Activated CD8-positive, alpha-beta memory T cell treated with anti-CD3 and anti-CD28 coated beads for 48 hours (primary cell): ENCODE measurements around the gene XPR1.
A peak's percentile ranks its signal among the peaks of the same experiment; 100 is the strongest.

Experiments used
- DNase-seq, 3 experiments: peaks; one replicate each; pipeline ENCODE4 v3.0.0-alpha.2; 2020; ENCODE audit warnings: low read depth in 2 of 3, low spot score in 2 of 3

XPR1 gene

DNA sequence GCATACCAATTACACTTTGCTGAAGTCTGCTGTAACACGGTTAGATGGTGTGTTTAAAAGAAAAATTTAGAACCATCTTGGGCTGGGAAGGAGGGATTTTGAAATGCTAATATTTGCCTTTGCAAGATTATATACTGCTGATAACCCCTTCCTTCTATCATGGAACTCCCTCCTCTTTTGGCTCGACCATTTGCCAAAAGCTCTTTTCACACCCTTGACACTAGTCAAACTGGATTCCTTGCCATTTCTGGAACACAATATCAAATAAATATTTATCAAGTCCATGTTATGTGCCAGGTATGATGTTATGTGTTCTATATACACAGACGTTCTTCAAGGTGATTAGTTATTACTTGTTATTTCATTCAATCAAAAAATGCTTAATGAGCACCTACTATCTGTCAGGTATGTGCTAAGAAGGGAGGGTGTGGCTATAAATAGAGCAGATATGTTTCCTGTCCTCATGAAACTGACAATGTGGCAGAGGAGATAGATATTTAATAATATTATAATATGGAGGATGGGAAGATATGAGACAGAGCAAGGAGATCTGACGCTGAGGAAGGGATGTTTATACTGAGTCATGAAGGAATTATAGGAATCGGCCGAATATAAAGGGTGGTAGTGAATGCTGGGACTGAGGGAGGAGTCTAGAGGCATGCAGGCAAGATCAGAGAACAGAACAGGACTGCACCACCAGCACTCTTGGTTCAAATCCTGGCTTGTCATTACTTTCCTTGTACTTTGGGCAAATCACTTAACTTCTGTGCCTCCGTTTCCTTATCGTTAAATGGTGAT lies 16.1 kb upstream of the XPR1 start:
- no peak for DNase-seq

GRCh38 chr1:180616439-180616838 lies 15.4 kb upstream of the XPR1 start:
- DNase-seq = no peak

DNA sequence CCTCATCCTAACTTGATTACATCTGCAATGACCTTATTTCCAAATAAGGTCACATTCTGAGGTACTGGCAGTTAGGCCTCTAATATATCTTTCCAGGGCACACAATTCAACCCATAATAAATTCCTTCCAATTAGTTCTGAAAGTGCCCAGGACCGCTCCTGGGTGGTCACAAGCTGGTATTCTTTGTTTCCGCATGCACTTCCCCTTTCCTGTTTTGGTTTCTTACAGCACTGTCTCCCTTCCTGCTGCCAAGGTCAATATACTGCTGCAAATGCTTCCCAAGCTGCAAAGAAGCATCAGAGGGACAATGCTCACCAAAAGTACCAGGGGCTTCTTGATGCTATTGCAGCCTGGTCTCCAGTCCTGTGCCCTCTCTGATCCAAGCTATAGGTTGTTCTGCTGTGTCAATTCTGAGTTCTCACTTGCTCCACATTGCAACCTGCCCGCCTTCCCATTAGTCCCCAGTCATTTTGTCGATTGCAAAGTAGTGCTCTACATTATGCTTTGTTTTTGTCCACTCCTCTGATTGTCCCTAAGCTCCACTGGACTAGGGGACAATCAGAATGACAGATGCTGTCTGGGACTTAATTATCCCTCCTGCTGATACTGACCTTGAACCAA lies 13.9 kb upstream of the XPR1 start:
- no peak for DNase-seq

DNA sequence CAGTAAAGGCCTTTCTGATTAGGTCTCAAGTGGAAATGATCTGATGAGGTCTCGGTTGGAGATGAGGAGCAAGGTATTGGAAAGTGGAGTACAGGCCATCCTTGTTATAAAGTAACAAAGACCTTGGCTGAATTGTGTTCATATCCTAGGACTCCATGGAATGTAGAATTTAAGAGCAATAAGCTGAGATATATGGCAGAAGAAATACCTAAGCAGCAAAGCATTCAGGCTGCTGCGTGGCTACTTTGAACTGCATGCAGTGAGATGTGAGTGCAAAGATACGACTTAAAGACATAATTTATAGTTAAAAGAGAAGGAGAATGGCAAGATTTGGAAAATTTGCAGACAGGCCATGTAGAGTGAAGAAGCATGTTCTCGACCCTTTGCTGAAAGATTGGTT lies 11.2 kb upstream of the XPR1 start:
- no peak for DNase-seq

GRCh38 chr1:180622658-180623508 lies 8.9 kb upstream of the XPR1 start:
- DNase-seq = no peak

DNA sequence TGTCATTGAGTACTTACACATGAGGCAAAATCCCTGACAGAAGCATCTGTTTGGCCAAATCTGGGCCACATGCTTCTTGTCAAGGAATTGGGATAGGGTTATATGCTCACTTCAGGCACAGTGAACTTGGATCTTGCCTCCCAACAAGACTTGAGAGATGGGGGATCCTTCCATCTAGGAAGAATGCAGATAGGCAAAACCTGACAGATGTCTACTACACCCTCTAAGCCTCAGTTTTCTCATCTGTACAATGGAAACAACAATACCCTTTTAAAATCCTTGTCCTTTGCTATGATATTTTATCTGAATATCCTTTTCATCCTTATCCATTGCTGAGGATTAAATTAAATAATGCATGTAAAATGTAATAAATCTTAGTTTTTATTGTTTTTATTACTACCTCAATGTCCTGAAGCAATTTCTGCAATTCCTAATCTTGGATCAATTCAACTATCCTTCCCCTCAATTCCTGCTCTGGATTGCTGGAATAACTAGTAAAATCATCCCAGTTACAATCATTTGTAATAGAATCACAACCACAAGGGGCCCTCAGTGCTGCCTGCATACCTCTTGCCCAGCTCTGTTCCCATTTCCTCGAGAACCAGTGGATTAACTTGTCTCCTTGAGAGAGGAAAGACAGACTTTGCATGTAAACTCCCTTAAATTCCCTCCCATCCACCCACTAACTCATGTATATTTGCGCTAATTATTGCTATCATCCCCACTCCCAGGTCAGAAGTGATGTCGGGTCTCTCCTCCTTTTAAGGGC lies 8.1 kb upstream of the XPR1 start:
- no peak for DNase-seq

GRCh38 chr1:180626711-180627110 lies 5.1 kb upstream of the XPR1 start:
- no peak for DNase-seq

DNA sequence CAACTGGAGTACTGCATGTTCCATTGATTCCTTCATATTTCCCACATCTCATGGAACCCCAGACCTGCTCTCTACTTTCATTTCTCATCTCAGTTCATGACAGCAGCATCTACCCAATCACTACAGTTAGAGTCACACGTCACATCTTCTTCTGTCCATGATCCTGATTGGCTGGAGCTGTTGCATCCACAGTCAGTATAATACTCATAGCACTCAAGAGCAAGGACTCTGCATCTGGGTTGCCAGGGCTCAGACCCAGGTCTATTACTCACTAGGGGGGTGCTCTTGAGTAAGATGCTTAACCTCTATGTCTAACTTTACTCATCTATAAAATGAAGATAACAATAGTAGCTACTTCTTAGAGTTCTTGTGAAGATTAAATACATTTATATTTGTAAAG lies 4.4 kb upstream of the XPR1 start:
- no peak for DNase-seq

- DNase-seq = no peak
These were observed 3.2 kb upstream of the XPR1 start for GRCh38 chr1:180628646-180629045.

DNA sequence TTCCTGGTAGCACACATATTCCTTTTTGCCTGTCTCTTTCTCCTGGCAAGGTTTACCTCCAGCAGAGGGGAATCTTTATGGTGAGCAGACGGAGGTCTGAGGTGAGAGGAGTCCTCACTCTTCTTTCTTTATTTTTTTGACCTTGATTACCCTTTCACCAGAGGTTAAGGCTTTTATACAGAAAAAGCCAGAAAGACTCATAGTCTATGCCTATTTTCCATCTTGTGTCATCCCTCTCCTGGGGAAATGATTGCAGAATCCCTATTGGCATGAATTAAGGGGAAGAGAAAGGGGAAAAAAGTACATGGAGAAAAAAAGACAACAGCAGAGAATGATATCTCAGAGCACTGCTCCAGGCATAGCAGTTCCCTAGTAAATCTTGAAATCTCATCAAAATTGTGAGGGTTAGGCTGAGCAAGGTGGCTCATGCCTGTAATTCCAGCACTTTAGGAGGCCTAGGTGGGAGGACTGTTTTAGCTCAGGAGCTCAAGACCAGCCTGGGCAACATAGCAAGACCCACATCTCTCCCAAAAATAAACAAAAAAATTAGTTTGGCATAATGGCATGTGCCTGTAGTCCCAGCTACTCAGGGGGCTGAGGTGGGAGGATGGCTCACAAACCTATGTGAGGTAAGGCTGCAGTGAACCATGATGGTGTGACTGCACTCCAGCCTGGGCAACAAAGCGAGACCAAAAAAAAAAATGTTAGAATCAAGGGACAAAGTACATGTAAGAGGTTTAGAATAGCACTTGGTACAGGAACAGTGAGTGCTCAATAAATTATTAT lies 1.2 kb upstream of the XPR1 start:
- DNase-seq = no peak

DNA sequence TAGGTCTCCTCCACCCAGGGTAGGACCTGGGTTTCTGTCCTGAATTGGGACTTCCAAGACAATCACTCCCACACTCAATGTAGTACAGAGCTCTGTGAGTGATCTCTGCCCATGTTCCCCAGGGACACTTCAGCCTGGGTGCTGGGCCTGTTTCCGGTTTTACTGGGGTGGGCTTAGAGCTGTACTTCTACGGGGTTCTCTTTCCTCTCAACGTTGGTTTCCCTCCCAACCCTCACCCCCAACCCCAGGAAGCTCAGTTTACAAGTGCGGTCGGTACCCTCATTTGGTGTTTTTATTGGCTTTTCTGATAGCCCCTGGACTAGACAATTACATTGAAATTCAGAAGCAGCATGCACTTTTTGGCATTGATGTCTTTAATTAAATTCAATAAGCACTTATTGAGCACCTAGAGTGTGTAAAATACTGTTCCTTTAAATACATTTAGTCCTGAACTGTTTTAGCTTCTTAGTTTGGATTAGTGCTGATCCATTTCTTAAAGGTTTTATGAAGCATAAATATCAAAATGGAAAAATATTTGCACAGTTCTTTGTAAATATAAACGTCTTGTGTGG lies 542 bp upstream of the XPR1 start:
- no peak for DNase-seq

DNA sequence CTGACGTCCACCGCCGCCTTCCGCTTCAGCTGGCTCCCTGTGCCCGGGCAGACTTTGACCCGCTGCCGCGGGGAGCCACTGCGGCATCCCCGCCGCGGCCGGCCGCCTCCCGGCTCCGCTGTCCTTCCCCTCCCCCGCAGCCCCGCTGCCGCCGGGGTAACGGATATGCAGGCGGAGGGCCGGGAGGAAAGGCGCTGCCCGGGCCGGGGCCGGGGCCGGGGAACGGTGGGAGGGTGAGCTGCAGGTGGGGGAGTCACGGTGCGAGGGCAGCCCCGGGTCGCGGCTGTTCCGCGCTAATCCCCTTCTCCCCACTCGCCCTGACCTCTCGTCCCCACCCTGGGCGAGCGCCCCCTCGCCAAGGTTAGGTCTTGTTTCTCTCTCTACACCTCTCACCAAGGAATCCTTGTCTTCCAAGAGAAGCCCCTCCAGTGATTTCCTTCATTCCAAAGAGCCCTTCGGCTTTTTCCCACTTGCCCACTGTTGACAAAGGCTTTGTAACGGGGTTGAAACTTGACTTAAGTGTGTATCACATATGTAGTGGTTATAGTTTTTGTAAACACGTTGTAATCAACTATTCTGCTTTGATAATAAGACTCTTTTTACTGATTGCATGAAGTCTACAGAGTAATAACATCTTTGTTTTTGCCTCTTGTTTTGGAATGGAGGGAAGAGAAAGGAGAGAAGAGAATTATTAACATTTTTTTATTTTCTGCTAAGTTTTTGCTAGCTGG lies 669 bp downstream of the XPR1 start:
- peak; percentile 37 to 45 (median 43) for DNase-seq

- no peak for DNase-seq
These were observed 1.5 kb downstream of the XPR1 start for GRCh38 chr1:180633057-180634056.

DNA sequence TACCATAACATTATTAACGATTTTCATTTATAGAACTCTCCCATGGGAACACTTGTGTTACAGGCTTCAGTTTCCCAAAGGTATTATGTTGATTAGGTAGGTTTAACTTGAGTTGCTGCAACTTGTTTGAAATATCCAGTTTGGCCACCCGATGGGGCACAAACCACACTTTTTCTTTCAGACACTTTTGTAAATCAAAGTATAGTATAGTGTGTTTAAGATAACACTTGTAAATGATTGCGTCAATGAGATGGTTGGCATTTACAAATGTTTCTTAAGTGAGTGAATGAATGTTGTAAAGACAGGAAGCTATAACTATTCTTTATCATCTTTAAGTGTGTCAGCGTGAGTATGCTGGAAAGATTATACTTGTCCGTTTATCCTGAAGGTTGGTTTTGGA lies 4.3 kb downstream of the XPR1 start:
- no peak for DNase-seq

DNA sequence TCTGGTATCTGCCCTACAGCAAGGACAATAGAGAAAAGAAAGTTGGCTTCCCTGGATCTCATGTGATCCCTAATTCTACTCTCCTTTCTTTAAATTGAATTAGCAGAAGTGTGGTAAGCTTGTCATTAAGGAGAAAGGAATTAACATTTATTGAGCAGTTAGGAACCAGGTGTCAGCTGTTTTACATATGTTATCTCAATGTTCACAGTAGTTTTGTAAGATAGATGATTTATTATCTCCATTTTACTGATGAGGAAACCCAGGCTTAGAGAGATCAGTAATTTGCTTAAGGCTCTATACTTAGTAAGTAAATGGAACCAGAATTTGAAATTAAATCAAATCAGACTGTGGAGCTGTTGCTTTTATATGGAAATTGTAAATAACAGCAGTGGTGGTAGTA lies 8.0 kb downstream of the XPR1 start:
- DNase-seq = no peak

GRCh38 chr1:180640531-180640949 lies 8.7 kb downstream of the XPR1 start:
- DNase-seq = no peak

DNA sequence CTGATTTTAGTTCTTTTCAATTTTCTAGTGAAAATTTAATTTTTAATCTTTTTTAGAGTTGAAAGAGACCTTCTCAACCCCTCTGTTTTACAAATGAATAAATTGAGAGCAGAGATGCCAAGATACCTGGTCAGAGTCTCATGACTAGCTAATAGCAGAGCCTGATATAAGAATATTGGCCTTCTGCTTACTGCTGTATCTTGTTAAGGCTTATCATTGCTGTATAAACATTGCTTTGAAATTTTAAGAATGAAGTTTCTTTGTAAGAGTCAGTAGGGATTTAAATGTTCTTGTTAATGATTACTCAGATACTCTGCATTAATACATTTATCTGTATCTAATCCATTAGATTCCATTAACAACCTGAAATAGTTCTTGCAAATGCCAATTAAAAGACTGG lies 9.8 kb downstream of the XPR1 start:
- DNase-seq = no peak

GRCh38 chr1:180642781-180643180 lies 11.0 kb downstream of the XPR1 start:
- DNase-seq = no peak
